Erythroblast (primary cell): ENCODE results near the gene DLX5.

Source experiments
- GATA1 ChIP-seq: IDR thresholded peaks from 2 replicates; pipeline ENCODE4 v1.6.1; 2011; ENCODE audit warnings: low read depth, mild to moderate bottlenecking, control low read depth, low read length, moderate library complexity
- POLR2A ChIP-seq: IDR thresholded peaks from 2 replicates; pipeline ENCODE4 v1.6.1; 2011; ENCODE audit warnings: mild to moderate bottlenecking, low read length

DNA sequence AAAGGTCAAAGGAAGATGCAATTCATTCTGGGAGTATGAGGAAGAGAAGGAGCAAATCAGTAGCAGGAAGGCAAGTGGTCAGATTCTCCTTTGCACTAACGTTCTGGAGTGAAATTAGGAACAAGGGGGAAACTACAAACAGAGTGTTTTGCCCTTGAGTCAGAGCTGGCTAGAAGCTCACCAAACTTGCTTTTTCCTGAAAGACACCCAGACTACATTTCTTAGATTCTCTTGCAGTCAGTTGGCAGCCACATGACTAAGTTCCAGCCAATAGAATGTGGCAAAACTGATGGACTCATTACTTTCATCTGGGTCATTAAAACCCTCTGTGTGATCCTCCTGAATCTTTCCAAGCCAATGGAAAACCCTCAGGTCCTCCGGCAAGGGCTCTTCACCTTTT, 18.6 kb upstream of the DLX5 start:
- no peak for TF ChIP-seq POLR2A
- TF ChIP-seq GATA1, result no peak
